GM12878 (cell line): Measurements from ENCODE around the gene SERPINA9. TPM values are rescaled to one million over a fixed set of nuclear protein-coding genes. Genes with fewer than 3 reads are reported as not detected.

Experiments used
- ATAC-seq: fragments of 200-7000 bp; cut with Tn5 transposase; 3 replicates; pipeline ENCODE4 v1.9.1; 2020; ENCODE audit warnings: mild to moderate bottlenecking, moderate library complexity
- BruUV-seq: library from RNA; stranded (reverse); fragments of 400-500 nt; replicated peaks from 2 replicates; lab custom pipeline; 2021; lab: Mats Ljungman, UMichigan
- CTCF ChIA-PET: fragments of 300-600 bp; sonication (Branson Sonifier 250); formaldehyde crosslinking; extraction: SDS; loops from one replicate; lab custom pipeline; 2021; ENCODE audit warnings: inconsistent platforms; lab: Yijun Ruan, JAX
- POLR2A ChIA-PET: fragments of 350-600 bp; formaldehyde crosslinking; extraction: SDS; loops from one replicate; lab custom pipeline; 2021; ENCODE audit warnings: inconsistent platforms; lab: Charles Lee
- RAD21 ChIA-PET: fragments of 300-600 bp; sonication (Branson Sonifier 250); formaldehyde crosslinking; loops from one replicate; lab custom pipeline; 2023; ENCODE audit warnings: antibody characterized with exemption; ENCODE audit not compliant: unreplicated experiment; lab: Charles Lee
- SMC1A ChIA-PET: fragments of 300-600 bp; sonication (Branson Sonifier 250); formaldehyde crosslinking; loops from one replicate; lab custom pipeline; 2023; ENCODE audit not compliant: unreplicated experiment, uncharacterized antibody; lab: Charles Lee
- DNase-seq: peaks from one replicate; pipeline ENCODE4 v3.0.0-alpha.2; 2011; ENCODE audit warnings: low read depth, low spot score
- FAIRE-seq: peaks from 3 replicates; lab custom pipeline; 2011; peaks lifted over from hg19 to GRCh38; lab: Jason Lieb, UNC
- H2AFZ ChIP-seq: 2 replicates; pipeline ENCODE4 v1.6.0; 2011; ENCODE audit warnings: low read depth, low read length, control low read depth; ENCODE audit not compliant: control insufficient read depth
- H3K27ac ChIP-seq: 2 replicates; pipeline ENCODE4 v1.5.1; 2011; ENCODE audit warnings: control low read depth; ENCODE audit not compliant: control insufficient read depth, insufficient read depth
- H3K27me3 ChIP-seq, 2 experiments: replicated peaks in 1 of 2; 2 replicates each; pipeline versions ENCODE4 v1.6.0 to v1.6.1; 2011; ENCODE audit warnings: low read length in 1 of 2; ENCODE audit not compliant: control insufficient read depth in 2 of 2, insufficient read depth in 2 of 2
- H3K36me3 ChIP-seq, 2 experiments: 2 replicates each; pipeline ENCODE4 v1.5.1; 2011; ENCODE audit warnings: low read length in 1 of 2; ENCODE audit not compliant: control insufficient read depth in 2 of 2, insufficient read depth in 2 of 2
- H3K4me1 ChIP-seq: 2 replicates; pipeline ENCODE4 v1.6.1; 2011; ENCODE audit warnings: mild to moderate bottlenecking, low read length, moderate library complexity, mixed read lengths; ENCODE audit not compliant: control insufficient read depth, insufficient read depth
- H3K4me2 ChIP-seq: 2 replicates; pipeline ENCODE4 v1.6.0; 2011; ENCODE audit warnings: control low read depth; ENCODE audit not compliant: control insufficient read depth, insufficient read depth
- H3K4me3 ChIP-seq: fragments of 200-600 bp; sonication (generic); 2 replicates; pipeline ENCODE4 v1.5.1; 2016
- H3K79me2 ChIP-seq: 2 replicates; pipeline ENCODE4 v1.6.0; 2011; ENCODE audit warnings: low read length; ENCODE audit not compliant: control insufficient read depth, insufficient read depth
- H3K9ac ChIP-seq: 2 replicates; pipeline ENCODE4 v1.8.0; 2011; ENCODE audit warnings: low read length, control low read depth, mixed read lengths; ENCODE audit not compliant: control insufficient read depth, insufficient read depth
- H3K9me3 ChIP-seq: replicated peaks from 3 replicates; pipeline ENCODE4 v1.5.1; 2011; ENCODE audit warnings: mild to moderate bottlenecking, low read length; ENCODE audit not compliant: control insufficient read depth, insufficient read depth
- H4K20me1 ChIP-seq: 2 replicates; pipeline ENCODE4 v1.6.0; 2011; ENCODE audit not compliant: control insufficient read depth, insufficient read depth
- CHD2 ChIP-seq: IDR thresholded peaks from 2 replicates; pipeline ENCODE4 v1.6.1; 2011; ENCODE audit warnings: low read depth, low read length, improper control_type of control experiment, borderline replicate concordance
- NBN ChIP-seq: fragments of 450-650 bp; IDR thresholded peaks from 2 replicates; pipeline ENCODE4 v1.6.1; 2016
- POLR2AphosphoS2 ChIP-seq: IDR thresholded peaks from 2 replicates; pipeline ENCODE4 v1.6.1; 2011; ENCODE audit warnings: low read depth, mild to moderate bottlenecking, low read length, improper control_type of control experiment, moderate library complexity
- ZBTB11 ChIP-seq: fragments of 450-650 bp; formaldehyde crosslinking; IDR thresholded peaks from 2 replicates; pipeline ENCODE4 v1.5.0; 2022; ENCODE audit warnings: mild to moderate bottlenecking, missing genetic modification characterization
- WGBS: methylation state at CpG from one replicate; pipeline ENCODE4 v1.1.6; 2016; ENCODE audit warnings: low lambda C conversion rate; ENCODE audit not compliant: insufficient replicate concordance, insufficient coverage; ENCODE audit errors: missing lambda C conversion rate; 5-methylcytosine and 5-hydroxymethylcytosine counted together
- in situ Hi-C: fragments of 300-500 bp; cut with MboI; formaldehyde crosslinking; loops from 9 replicates; pipeline ENCODE4 v1.14.3; 2018; ENCODE audit warnings: mixed read lengths
- intact Hi-C: fragments of 100-400 bp; cut with micrococcal nuclease; formaldehyde crosslinking; loops from one replicate; pipeline ENCODE4 v1.14.2; 2022; ENCODE audit not compliant: unreplicated experiment
- polyA plus RNA-seq, 11 experiments: library from polyadenylated mRNA; depleted of rRNA in 4 of 11; unstranded in 6 of 11; stranded (reverse) in 5 of 11; fragments of >200 nt; fragmentation: Nextera tagmentation in 4 of 11; fragmentation: Illumina TruSeq in 1 of 11; extraction: Ambion mirVana in 4 of 11; extraction: Trizol in 1 of 11; gene quantifications; 1 replicate in 1 of 11; 2 replicates in 10 of 11; pipeline versions ENCODE4 v1.2.1 to v1.2.3, GENCODE V29; 2011 to 2016; ENCODE audit warnings: inconsistent platforms in 2 of 11, missing spikeins in 2 of 11, low read depth in 1 of 11
- total RNA-seq, 4 experiments: library from RNA; depleted of rRNA in 3 of 4; stranded (reverse); fragments of >200 nt in 3 of 4; fragmentation: Illumina TruSeq in 1 of 4; extraction: Trizol in 1 of 4; gene quantifications; 2 replicates each; pipeline versions ENCODE4 v1.2.1 to v1.2.3, GENCODE V29; 2013 to 2021
- TF ChIP-seq, protein P1 (sequence below): IDR thresholded peaks from 2 replicates; pipeline ENCODE4 v1.6.1; 2011; ENCODE audit warnings: low read depth, mild to moderate bottlenecking, low read length, moderate library complexity, borderline replicate concordance; ENCODE audit errors: extremely low read depth

SERPINA9 gene
- total and polyA plus RNA-seq, 10 of the 15 experiments (the other 5 are each of a cell fraction or from before 2014, with no cell fraction given) = 0.05 TPM; not detected in 9

DNA sequence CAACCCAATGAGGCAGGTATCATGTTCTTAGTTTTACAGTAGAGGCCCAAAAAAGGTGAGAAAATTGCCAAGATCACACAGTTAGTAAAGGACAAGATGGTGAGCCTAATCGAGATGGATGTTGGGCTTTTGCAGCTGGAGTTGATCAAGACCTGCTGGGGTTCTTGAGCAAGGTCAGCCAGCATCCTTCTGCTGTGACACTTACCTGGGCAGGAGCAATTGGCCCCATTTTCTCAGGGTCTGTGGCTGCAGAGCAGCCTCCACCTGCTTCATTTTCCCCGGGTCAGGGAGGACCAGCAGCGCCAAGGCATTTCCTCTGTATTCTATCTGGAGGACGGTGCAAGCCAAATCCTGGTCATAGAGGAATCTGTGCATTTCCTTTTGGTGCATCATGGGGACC is 29.9 kb downstream of the SERPINA9 start (continued):
- no peak for TF ChIP-seq ZBTB11 (CRISPR knock-in tag)
- no peak for TF ChIP-seq CHD2
- TF ChIP-seq, all 136 proteins: peak for 0

- CTCF ChIA-PET = interaction anchor here (1.0 to 1.2 kb wide), 4 partner anchors 11 to 104 kb away, joined by 3 to 6 read pairs (median 4); no protein-coding TSS in a partner anchor
- H3K79me2 ChIP-seq = no peaks in the 10 kb centered on the region
- in situ Hi-C loops = no loop called here
Measured at GRCh38 chr14:94445003-94445402, 31.0 kb downstream of the SERPINA9 start.

More at GRCh38 chr14:94445003-94445402, 31.0 kb downstream of the SERPINA9 start:
- intact Hi-C loops = no loop called here
- 0% methylated on average over 1 of the region's 1 CpG for WGBS
- DNase-seq = no peak
- no peak for FAIRE-seq
- TF ChIP-seq, protein P1, sequence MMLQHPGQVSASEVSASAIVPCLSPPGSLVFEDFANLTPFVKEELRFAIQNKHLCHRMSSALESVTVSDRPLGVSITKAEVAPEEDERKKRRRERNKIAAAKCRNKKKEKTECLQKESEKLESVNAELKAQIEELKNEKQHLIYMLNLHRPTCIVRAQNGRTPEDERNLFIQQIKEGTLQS = no peak
- no peak for TF ChIP-seq POLR2AphosphoS2
- no peak for TF ChIP-seq NBN
- H3K4me2 ChIP-seq = no peak overlapping the region
- no peak overlapping the region for H3K9ac ChIP-seq
- ChIA-PET POLR2A (no interaction called here), RAD21 (interaction anchor here (1.1 kb wide), 1 partner anchor 41 kb away, joined by 3 read pairs; no protein-coding TSS in a partner anchor), SMC1A (interaction anchor here (1.2 kb wide), 1 partner anchor 41 kb away, joined by 3 read pairs; no protein-coding TSS in a partner anchor)
- H2AFZ ChIP-seq = no peak overlapping the region
- no peaks in the 10 kb centered on the region; a peak in 2 of 4 replicates for H3K27me3 ChIP-seq
- H3K36me3 ChIP-seq = no peaks in the 10 kb centered on the region
- no peaks in the 10 kb centered on the region for H4K20me1 ChIP-seq
- no peak overlapping the region for H3K27ac ChIP-seq
- no peak for ATAC-seq
- BruUV-seq = no TSS peak
- H3K4me1 ChIP-seq = no peaks in the 10 kb centered on the region
- no peaks in the 10 kb centered on the region; the same call in 2 of the 3 replicates for H3K9me3 ChIP-seq
- no peak overlapping the region for H3K4me3 ChIP-seq
